IMR-90 (cell line): ENCODE measurements around the gene DACH1. TPM values are rescaled to one million over a fixed set of nuclear protein-coding genes. Genes with fewer than 3 reads are reported as not detected.

Experiments
- ATAC-seq: fragments of 200-7000 bp; cut with Tn5 transposase; 2 replicates; pipeline ENCODE4 v1.9.1; 2020; ENCODE audit warnings: low read depth, mild to moderate bottlenecking, moderate library complexity
- BruUV-seq: library from RNA; stranded (reverse); fragments of 400-500 nt; replicated peaks from 2 replicates; lab custom pipeline; 2021; lab: Mats Ljungman, UMichigan
- CTCF ChIA-PET: fragments of 300-600 bp; formaldehyde crosslinking; extraction: SDS; loops from one replicate; lab custom pipeline; 2021; ENCODE audit warnings: antibody characterized with exemption; lab: Yijun Ruan, JAX
- POLR2A ChIA-PET: fragments of 300-600 bp; sonication (Branson Sonifier 250); formaldehyde crosslinking; loops from one replicate; lab custom pipeline; 2022; ENCODE audit warnings: antibody characterized with exemption; ENCODE audit not compliant: unreplicated experiment; lab: Charles Lee
- DNase-seq: peaks from one replicate; pipeline ENCODE4 v3.0.0; 2013
- H2AFZ ChIP-seq: replicated peaks from 2 replicates; pipeline ENCODE3; 2013; ENCODE audit warnings: low read length, mild to moderate bottlenecking; ENCODE audit not compliant: poor library complexity
- H2AK5ac ChIP-seq: 2 replicates; pipeline ENCODE4 v1.6.1; 2013; ENCODE audit warnings: low read depth, low read length, inconsistent platforms
- H2AK9ac ChIP-seq: replicated peaks from 2 replicates; pipeline ENCODE3; 2013; ENCODE audit warnings: mild to moderate bottlenecking, low read depth, low read length, moderate library complexity; ENCODE audit not compliant: poor library complexity
- H2BK120ac ChIP-seq: 2 replicates; pipeline ENCODE4 v1.6.1; 2013; ENCODE audit warnings: low read depth, low read length, inconsistent platforms
- H2BK15ac ChIP-seq: 3 replicates; pipeline ENCODE4 v1.6.1; 2013; ENCODE audit warnings: low read depth, low read length, inconsistent platforms
- H2BK20ac ChIP-seq: 2 replicates; pipeline ENCODE4 v1.6.1; 2013; ENCODE audit warnings: low read depth, mild to moderate bottlenecking, inconsistent platforms, low read length, moderate library complexity
- H2BK5ac ChIP-seq: 2 replicates; pipeline ENCODE4 v1.6.1; 2013; ENCODE audit warnings: mild to moderate bottlenecking, low read depth, low read length, inconsistent platforms; ENCODE audit not compliant: poor library complexity, severe bottlenecking
- H3K14ac ChIP-seq: replicated peaks from 2 replicates; pipeline ENCODE4 v1.6.1; 2013; ENCODE audit warnings: low read depth, low read length, inconsistent platforms
- H3K18ac ChIP-seq: 2 replicates; pipeline ENCODE4 v1.6.1; 2013; ENCODE audit warnings: low read depth, low read length, control low read depth
- H3K23ac ChIP-seq: 2 replicates; pipeline ENCODE4 v1.6.1; 2013; ENCODE audit warnings: low read depth, low read length, inconsistent platforms
- H3K27ac ChIP-seq: 2 replicates; pipeline ENCODE4 v1.5.1; 2013; ENCODE audit warnings: mild to moderate bottlenecking, control low read depth, low read length; ENCODE audit not compliant: insufficient read depth
- H3K27me3 ChIP-seq: 2 replicates; pipeline ENCODE4 v1.6.1; 2013; ENCODE audit warnings: low read length; ENCODE audit not compliant: control insufficient read depth, insufficient read depth
- H3K36me3 ChIP-seq: 2 replicates; pipeline ENCODE4 v1.6.1; 2013; ENCODE audit warnings: low read length, mixed read lengths; ENCODE audit not compliant: control insufficient read depth, insufficient read depth
- H3K4ac ChIP-seq: 2 replicates; pipeline ENCODE4 v1.6.1; 2013; ENCODE audit warnings: low read depth, low read length, inconsistent platforms
- H3K4me1 ChIP-seq: 2 replicates; pipeline ENCODE4 v1.6.1; 2013; ENCODE audit warnings: low read length, mixed read lengths; ENCODE audit not compliant: control insufficient read depth, insufficient read depth
- H3K4me2 ChIP-seq: 2 replicates; pipeline ENCODE4 v1.6.1; 2013; ENCODE audit warnings: low read depth, mild to moderate bottlenecking, control low read depth, low read length, moderate library complexity
- H3K4me3 ChIP-seq: 2 replicates; pipeline ENCODE4 v1.5.1; 2013; ENCODE audit warnings: low read depth, mild to moderate bottlenecking, control low read depth, low read length, moderate library complexity; ENCODE audit not compliant: insufficient read depth
- H3K56ac ChIP-seq: 2 replicates; pipeline ENCODE4 v1.6.1; 2013; ENCODE audit warnings: low read length, inconsistent platforms; ENCODE audit not compliant: insufficient read depth; ENCODE audit errors: extremely low read depth
- H3K79me1 ChIP-seq, 2 experiments: 2 replicates each; pipeline ENCODE4 v1.6.1; 2013; ENCODE audit warnings: low read length in 2 of 2, inconsistent platforms in 1 of 2, low read depth in 1 of 2
- H3K9ac ChIP-seq: 2 replicates; pipeline ENCODE4 v1.6.1; 2013; ENCODE audit warnings: low read depth, low read length, control low read depth
- H3K9me1 ChIP-seq: 2 replicates; pipeline ENCODE4 v1.6.1; 2013; ENCODE audit warnings: low read length, inconsistent platforms; ENCODE audit not compliant: insufficient read depth
- H3K9me3 ChIP-seq: 2 replicates; pipeline ENCODE4 v1.6.1; 2013; ENCODE audit warnings: low read length; ENCODE audit not compliant: control insufficient read depth, insufficient read depth
- H4K20me1 ChIP-seq: 2 replicates; pipeline ENCODE4 v1.6.1; 2013; ENCODE audit warnings: low read length, inconsistent platforms; ENCODE audit not compliant: insufficient read depth
- H4K5ac ChIP-seq: 2 replicates; pipeline ENCODE4 v1.6.1; 2013; ENCODE audit warnings: mild to moderate bottlenecking, low read depth, low read length, control low read depth
- H4K8ac ChIP-seq, 2 experiments: 2 replicates each; pipeline ENCODE4 v1.6.1; 2013; ENCODE audit warnings: low read depth in 2 of 2, low read length in 2 of 2, control low read depth in 1 of 2, inconsistent platforms in 1 of 2
- H4K91ac ChIP-seq: 2 replicates; pipeline ENCODE4 v1.6.1; 2013; ENCODE audit warnings: low read depth, low read length, inconsistent platforms; ENCODE audit not compliant: insufficient read depth
- MAFK ChIP-seq: IDR thresholded peaks from 2 replicates; pipeline ENCODE4 v1.6.1; 2012; ENCODE audit warnings: low read depth, low read length, improper control_type of control experiment
- USF2 ChIP-seq: fragments of 150-350 bp; IDR thresholded peaks from 2 replicates; pipeline ENCODE4 v1.6.1; 2017; ENCODE audit warnings: mild to moderate bottlenecking, antibody characterized with exemption, low read length, low read depth
- dilution Hi-C: fragments of 300-500 bp; cut with HindIII; formaldehyde crosslinking; loops from one replicate; pipeline ENCODE4 v1.14.3; 2018; ENCODE audit warnings: low sequenced_read_pairs; ENCODE audit not compliant: unreplicated experiment
- in situ Hi-C: fragments of 300-500 bp; cut with MboI; formaldehyde crosslinking; loops from 3 replicates; pipeline ENCODE4 v1.14.3; 2019; ENCODE audit warnings: low sequenced_read_pairs, inconsistent platforms, mixed read lengths
- intact Hi-C: fragments of 100-400 bp; cut with micrococcal nuclease; formaldehyde crosslinking; loops from 2 replicates; pipeline ENCODE4 v1.10.0; 2022
- polyA plus RNA-seq, 3 experiments: library from polyadenylated mRNA; depleted of rRNA; stranded (reverse); fragments of >200 nt; gene quantifications; 2 replicates each; pipeline ENCODE4 v1.2.3, GENCODE V29; 2012; ENCODE audit warnings: low replicate concordance in 1 of 3
- total RNA-seq: library from RNA; depleted of rRNA; stranded (reverse); fragments of >200 nt; gene quantifications from 2 replicates; pipeline ENCODE4 v1.2.3, GENCODE V29; 2012

Gene DACH1
- total and polyA plus RNA-seq, 2 of the 4 experiments (the other 2 are of a cell fraction): not detected

GRCh38 chr13:71459708-71460107 lies 407.3 kb downstream of the DACH1 start:
- dilution Hi-C loops: no loop called here
- no peak overlapping the region for H3K18ac ChIP-seq

More at GRCh38 chr13:71459708-71460107, 407.3 kb downstream of the DACH1 start:
- in situ Hi-C loops (no loop called here), intact Hi-C loops (no loop called here)
- no peak for ATAC-seq
- H3K56ac ChIP-seq: no peak overlapping the region
- CTCF ChIA-PET: no interaction called here
- no peak overlapping the region for H3K14ac ChIP-seq
- no peak overlapping the region for H4K91ac ChIP-seq
- no peak overlapping the region for H3K4me3 ChIP-seq
- H2AK9ac ChIP-seq: no peak overlapping the region
- H3K9ac ChIP-seq: no peak overlapping the region
- POLR2A ChIA-PET: no interaction called here
- no peak overlapping the region for H2BK120ac ChIP-seq
- no peaks in the 10 kb centered on the region for H3K27me3 ChIP-seq
- BruUV-seq: no TSS peak
- H2AFZ ChIP-seq: no peak overlapping the region
- DNase-seq: no peak
- no peaks in the 10 kb centered on the region for H3K4me1 ChIP-seq
- no peak overlapping the region for H3K23ac ChIP-seq
- no peaks in the 10 kb centered on the region for H3K36me3 ChIP-seq
- no peak overlapping the region for H4K5ac ChIP-seq
- H2BK20ac ChIP-seq: no peak overlapping the region
- H2BK5ac ChIP-seq: no peak overlapping the region
- H3K27ac ChIP-seq: no peak overlapping the region
- H3K4ac ChIP-seq: no peak overlapping the region
- H3K9me1 ChIP-seq: no peaks in the 10 kb centered on the region
- no peak for TF ChIP-seq USF2
- peak; percentile 43; the same call in 1 of the 2 replicates for TF ChIP-seq MAFK
- no peak overlapping the region for H4K8ac ChIP-seq
- no peaks in the 10 kb centered on the region for H4K20me1 ChIP-seq
- H3K4me2 ChIP-seq: no peak overlapping the region
- no peak overlapping the region for H2BK15ac ChIP-seq
- no peaks in the 10 kb centered on the region for H3K9me3 ChIP-seq
- H2AK5ac ChIP-seq: no peak overlapping the region
- H3K79me1 ChIP-seq: no peaks in the 10 kb centered on the region
